ENCODE data around the gene OR13J1.

DNA sequence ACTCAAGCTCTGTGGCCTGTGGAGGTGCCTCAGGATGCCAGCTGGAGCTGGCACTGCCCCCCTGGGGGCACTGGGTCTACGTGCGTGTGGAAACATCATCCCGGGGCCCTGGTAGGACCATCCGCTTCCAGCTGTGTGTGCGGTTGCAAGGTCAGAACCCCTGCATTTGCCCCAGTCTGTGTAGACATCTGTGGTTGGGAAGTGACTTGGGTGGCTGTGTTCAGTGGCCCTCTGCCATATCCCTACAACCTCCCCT, 28.6 kb downstream of the OR13J1 start:
- TF ChIP-seq NR2C2 (CRISPR knock-in tag; IDR thresholded peaks at IDR 0.05), result no peak
- TF ChIP-seq FOXJ3 (CRISPR knock-in tag; IDR thresholded peaks at IDR 0.05; ENCODE audit: borderline replicate concordance), result no peak
- no peak for TF ChIP-seq CREM (CRISPR knock-in tag; IDR thresholded peaks at IDR 0.05)
- TF ChIP-seq NR3C1 (CRISPR knock-in tag; conservative IDR thresholded peaks at IDR 0.05; ENCODE audit: low read depth), result no peak
- no peak for TF ChIP-seq CTCF (IDR thresholded peaks at IDR 0.05)
